ENCODE measurements around the gene ENO2.

Gene ENO2

GRCh38 chr12:6914947-6915788, 788 bp downstream of the ENO2 start:
- DNase-seq = no peak

- DNase-seq = no peak
Observed at GRCh38 chr12:6915789-6916285, 1.5 kb downstream of the ENO2 start.

- no peak for DNase-seq
Observed at GRCh38 chr12:6916426-6917200, 2.2 kb downstream of the ENO2 start.

GRCh38 chr12:6917491-6918231, 3.3 kb downstream of the ENO2 start:
- peak; percentile 45 for DNase-seq

- DNase-seq = no peak
Observed at GRCh38 chr12:6919588-6919987, 5.2 kb downstream of the ENO2 start.

GRCh38 chr12:6921539-6921938, 7.2 kb downstream of the ENO2 start:
- DNase-seq = no peak

GRCh38 chr12:6921996-6922946, 7.9 kb downstream of the ENO2 start:
- no peak for DNase-seq

GRCh38 chr12:6923003-6923732, 8.8 kb downstream of the ENO2 start:
- no peak for DNase-seq

- no peak for DNase-seq
Observed at GRCh38 chr12:6923851-6924250, 9.5 kb downstream of the ENO2 start.

- no peak for DNase-seq
Observed at GRCh38 chr12:6925239-6925539, 10.8 kb downstream of the ENO2 start.

GRCh38 chr12:6925540-6926279, 11.3 kb downstream of the ENO2 start:
- peak; percentile 91 for DNase-seq

GRCh38 chr12:6927379-6928021, 13.1 kb downstream of the ENO2 start, which contains the start of gene ATN1:
Gene ATN1, plus strand, starts transcription at chr12:6927959. Its CDS starts 6,043 bp downstream, at chr12:6934002.
- peak; percentile 85 for DNase-seq

- no peak for DNase-seq
Observed at GRCh38 chr12:6928022-6928702, 13.8 kb downstream of the ENO2 start.

- no peak for DNase-seq
Observed at GRCh38 chr12:6928703-6929407, 14.5 kb downstream of the ENO2 start.

- no peak for DNase-seq
Observed at GRCh38 chr12:6929466-6930452, 15.4 kb downstream of the ENO2 start.

GRCh38 chr12:6932766-6933165, 18.4 kb downstream of the ENO2 start:
- no peak for DNase-seq

GRCh38 chr12:6934110-6934509, 19.7 kb downstream of the ENO2 start:
- no peak for DNase-seq
